ENCODE data around the gene ZNF628.

Gene ZNF628

GRCh38 chr19:55519451-55520311 is 43.3 kb downstream of the ZNF628 start:
- Histone ChIP-seq H3K9me3 (ENCODE audit: control insufficient read depth, low read depth, low read length) (no peaks in the 10 kb centered on the region), H3K27ac (ENCODE audit: low read length) (no peak overlapping the region), H3K4me3 (ENCODE audit: low read length) (no peak overlapping the region), H3K4me1 (ENCODE audit: control insufficient read depth, low read depth, low read length) (no peaks in the 10 kb centered on the region), H3K36me3 (ENCODE audit: control insufficient read depth, low read depth, low read length) (no peaks in the 10 kb centered on the region), H3K27me3 (ENCODE audit: control insufficient read depth, insufficient read depth, low read length) (no peaks in the 10 kb centered on the region), H3K9ac (ENCODE audit: low read length) (no peak overlapping the region)

GRCh38 chr19:55520691-55521292 is 44.4 kb downstream of the ZNF628 start:
- H3K9me3 ChIP-seq (ENCODE audit: control insufficient read depth, low read depth, low read length) = no peaks in the 10 kb centered on the region
- H3K36me3 ChIP-seq (ENCODE audit: control insufficient read depth, low read depth, low read length) = no peaks in the 10 kb centered on the region
- no peak overlapping the region for H3K27ac ChIP-seq (ENCODE audit: low read length)
- H3K27me3 ChIP-seq (ENCODE audit: control insufficient read depth, insufficient read depth, low read length) = no peaks in the 10 kb centered on the region
- H3K4me3 ChIP-seq (ENCODE audit: low read length) = no peak overlapping the region
- H3K9ac ChIP-seq (ENCODE audit: low read length) = no peak overlapping the region
- no peaks in the 10 kb centered on the region for H3K4me1 ChIP-seq (ENCODE audit: control insufficient read depth, low read depth, low read length)

- Histone ChIP-seq H3K9me3 (ENCODE audit: control insufficient read depth, low read depth, low read length) (no peaks in the 10 kb centered on the region), H3K27ac (ENCODE audit: low read length) (no peak overlapping the region), H3K9ac (ENCODE audit: low read length) (no peak overlapping the region), H3K4me3 (ENCODE audit: low read length) (no peak overlapping the region), H3K36me3 (ENCODE audit: control insufficient read depth, low read depth, low read length) (no peaks in the 10 kb centered on the region), H3K4me1 (ENCODE audit: control insufficient read depth, low read depth, low read length) (no peaks in the 10 kb centered on the region), H3K27me3 (ENCODE audit: control insufficient read depth, insufficient read depth, low read length) (no peaks in the 10 kb centered on the region)
These were observed 49.1 kb downstream of the ZNF628 start for GRCh38 chr19:55525289-55526101.

GRCh38 chr19:55526216-55527196 is 50.1 kb downstream of the ZNF628 start:
- Histone ChIP-seq H3K9ac (ENCODE audit: low read length) (no peak overlapping the region), H3K9me3 (ENCODE audit: control insufficient read depth, low read depth, low read length) (no peaks in the 10 kb centered on the region), H3K27ac (ENCODE audit: low read length) (no peak overlapping the region), H3K27me3 (ENCODE audit: control insufficient read depth, insufficient read depth, low read length) (no peaks in the 10 kb centered on the region), H3K4me1 (ENCODE audit: control insufficient read depth, low read depth, low read length) (no peaks in the 10 kb centered on the region), H3K4me3 (ENCODE audit: low read length) (no peak overlapping the region), H3K36me3 (ENCODE audit: control insufficient read depth, low read depth, low read length) (no peaks in the 10 kb centered on the region)

GRCh38 chr19:55527197-55528029 is 51.0 kb downstream of the ZNF628 start:
- no peak overlapping the region for H3K27ac ChIP-seq (ENCODE audit: low read length)
- no peaks in the 10 kb centered on the region for H3K4me1 ChIP-seq (ENCODE audit: control insufficient read depth, low read depth, low read length)
- no peaks in the 10 kb centered on the region for H3K36me3 ChIP-seq (ENCODE audit: control insufficient read depth, low read depth, low read length)
- H3K4me3 ChIP-seq (ENCODE audit: low read length) = no peak overlapping the region
- no peaks in the 10 kb centered on the region for H3K9me3 ChIP-seq (ENCODE audit: control insufficient read depth, low read depth, low read length)
- no peaks in the 10 kb centered on the region for H3K27me3 ChIP-seq (ENCODE audit: control insufficient read depth, insufficient read depth, low read length)
- H3K9ac ChIP-seq (ENCODE audit: low read length) = no peak overlapping the region

- no peaks in the 10 kb centered on the region for H3K9me3 ChIP-seq (ENCODE audit: control insufficient read depth, low read depth, low read length)
- no peak overlapping the region for H3K27ac ChIP-seq (ENCODE audit: low read length)
- no peaks in the 10 kb centered on the region for H3K4me1 ChIP-seq (ENCODE audit: control insufficient read depth, low read depth, low read length)
- no peak overlapping the region for H3K9ac ChIP-seq (ENCODE audit: low read length)
- no peaks in the 10 kb centered on the region for H3K36me3 ChIP-seq (ENCODE audit: control insufficient read depth, low read depth, low read length)
- no peak overlapping the region for H3K4me3 ChIP-seq (ENCODE audit: low read length)
- no peaks in the 10 kb centered on the region for H3K27me3 ChIP-seq (ENCODE audit: control insufficient read depth, insufficient read depth, low read length)
These were observed 51.8 kb downstream of the ZNF628 start for GRCh38 chr19:55528030-55528803.

GRCh38 chr19:55529636-55530234 is 53.3 kb downstream of the ZNF628 start:
- no peaks in the 10 kb centered on the region for H3K27me3 ChIP-seq (ENCODE audit: control insufficient read depth, insufficient read depth, low read length)
- H3K36me3 ChIP-seq (ENCODE audit: control insufficient read depth, low read depth, low read length) = no peaks in the 10 kb centered on the region
- H3K9ac ChIP-seq (ENCODE audit: low read length) = no peak overlapping the region
- H3K9me3 ChIP-seq (ENCODE audit: control insufficient read depth, low read depth, low read length) = no peaks in the 10 kb centered on the region
- H3K4me1 ChIP-seq (ENCODE audit: control insufficient read depth, low read depth, low read length) = no peaks in the 10 kb centered on the region
- H3K27ac ChIP-seq (ENCODE audit: low read length) = no peak overlapping the region
- H3K4me3 ChIP-seq (ENCODE audit: low read length) = no peak overlapping the region

GRCh38 chr19:55530996-55531395 is 54.6 kb downstream of the ZNF628 start:
- Histone ChIP-seq H3K9me3 (ENCODE audit: control insufficient read depth, low read depth, low read length) (no peaks in the 10 kb centered on the region), H3K4me3 (ENCODE audit: low read length) (no peak overlapping the region), H3K27ac (ENCODE audit: low read length) (no peak overlapping the region), H3K4me1 (ENCODE audit: control insufficient read depth, low read depth, low read length) (no peaks in the 10 kb centered on the region), H3K27me3 (ENCODE audit: control insufficient read depth, insufficient read depth, low read length) (no peaks in the 10 kb centered on the region), H3K36me3 (ENCODE audit: control insufficient read depth, low read depth, low read length) (no peaks in the 10 kb centered on the region), H3K9ac (ENCODE audit: low read length) (no peak overlapping the region)
